HCT116 (cell line): Measurements from ENCODE around the gene MAMLD1. TPM values are rescaled to one million over a fixed set of nuclear protein-coding genes. Genes with fewer than 3 reads are reported as not detected.

ENCODE experiments used
- ATAC-seq: fragments of 200-7000 bp; cut with Tn5 transposase; 2 replicates; pipeline ENCODE4 v1.9.1; 2020; ENCODE audit warnings: mild to moderate bottlenecking, moderate library complexity
- BruUV-seq: library from RNA; stranded (reverse); fragments of 400-500 nt; replicated peaks from 2 replicates; lab custom pipeline; 2021; lab: Mats Ljungman, UMichigan
- CTCF ChIA-PET: fragments of 300-600 bp; sonication (Branson Sonifier 250); formaldehyde crosslinking; loops from one replicate; lab custom pipeline; 2021; ENCODE audit warnings: antibody characterized with exemption; lab: Charles Lee
- POLR2A ChIA-PET: fragments of 300-600, 350-600 bp; sonication (Branson Sonifier 250); formaldehyde crosslinking; loops from one replicate; lab custom pipeline; 2021; ENCODE audit warnings: antibody characterized with exemption; lab: Charles Lee
- RAD21 ChIA-PET, 2 experiments: fragments of 300-600 bp; sonication (Branson Sonifier 250); formaldehyde crosslinking; loops; one replicate each; lab custom pipeline; 2023; ENCODE audit warnings: low total read pairs in 2 of 2; ENCODE audit not compliant: uncharacterized antibody in 2 of 2, unreplicated experiment in 2 of 2, low non-redundant PET in 1 of 2; lab: Charles Lee
- DNase-seq: peaks from one replicate; pipeline ENCODE4 v3.0.0-alpha.2; 2010; ENCODE audit warnings: low read depth, low spot score
- H2AFZ ChIP-seq: fragments of 200-600 bp; shearing (Covaris generic), sonication (generic); 2 replicates; pipeline ENCODE4 v1.6.1; 2017; ENCODE audit warnings: low read depth, mixed run types, mixed read lengths, antibody characterized with exemption, low read length; ENCODE audit not compliant: poor library complexity, severe bottlenecking
- H3K27ac ChIP-seq: 2 replicates; pipeline ENCODE4 v1.5.1; 2012; ENCODE audit warnings: low read depth, low read length
- H3K27me3 ChIP-seq: fragments of 200-600 bp; sonication (generic); 2 replicates; pipeline ENCODE4 v1.6.1; 2016; ENCODE audit warnings: mixed run types, low read length, mixed read lengths; ENCODE audit not compliant: insufficient read depth
- H3K36me3 ChIP-seq, 2 experiments: fragments of 200-500 bp in 1 of 2; fragments of 200-600 bp in 1 of 2; sonication (Bioruptor generic) in 1 of 2; sonication (generic) in 1 of 2; 2 replicates each; pipeline versions ENCODE4 v1.5.1 to v1.6.1; 2014 to 2016; ENCODE audit warnings: low read length in 2 of 2, inconsistent platforms in 1 of 2, mixed read lengths in 1 of 2, mixed run types in 1 of 2; ENCODE audit not compliant: insufficient read depth in 2 of 2, control insufficient read depth in 1 of 2
- H3K4me1 ChIP-seq, 2 experiments: fragments of 200-600 bp in 1 of 2; sonication (generic) in 1 of 2; 2 replicates each; pipeline versions ENCODE4 v1.5.1 to v1.6.1; 2012 to 2017; ENCODE audit warnings: low read length in 2 of 2, inconsistent platforms in 1 of 2, mild to moderate bottlenecking in 1 of 2, mixed read lengths in 1 of 2, mixed run types in 1 of 2, moderate library complexity in 1 of 2; ENCODE audit not compliant: insufficient read depth in 2 of 2, control insufficient read depth in 1 of 2
- H3K4me2 ChIP-seq: fragments of 200-600 bp; sonication (generic); 2 replicates; pipeline ENCODE4 v1.6.1; 2017; ENCODE audit warnings: mixed run types, low read length, mixed read lengths
- H3K4me3 ChIP-seq, 2 experiments: fragments of 200-600 bp in 1 of 2; sonication (generic) in 1 of 2; replicated peaks in 1 of 2; 2 replicates each; pipeline ENCODE4 v1.5.1; 2011 to 2016; ENCODE audit warnings: low read length in 2 of 2, control low read depth in 1 of 2, low read depth in 1 of 2, mild to moderate bottlenecking in 1 of 2, mixed read lengths in 1 of 2, mixed run types in 1 of 2
- H3K79me2 ChIP-seq: fragments of 200-600 bp; sonication (generic); 2 replicates; pipeline ENCODE4 v1.6.1; 2017; ENCODE audit warnings: mild to moderate bottlenecking, mixed run types, low read length, moderate library complexity, mixed read lengths; ENCODE audit not compliant: insufficient read depth
- H3K9ac ChIP-seq: fragments of 200-600 bp; sonication (generic); 2 replicates; pipeline ENCODE4 v1.6.1; 2016; ENCODE audit warnings: low read length, mixed read lengths
- H3K9me2 ChIP-seq: fragments of 200-600 bp; sonication (generic), shearing (Covaris generic); 2 replicates; pipeline ENCODE4 v1.6.1; 2017; ENCODE audit warnings: mixed run types, mild to moderate bottlenecking, moderate library complexity; ENCODE audit not compliant: insufficient read depth
- H3K9me3 ChIP-seq, 2 experiments: fragments of 200-500 bp in 1 of 2; fragments of 200-600 bp in 1 of 2; sonication (Bioruptor generic) in 1 of 2; sonication (generic) in 1 of 2; 2 replicates each; pipeline ENCODE4 v1.6.1; 2014 to 2017; ENCODE audit warnings: low read length in 2 of 2, mixed read lengths in 2 of 2, inconsistent platforms in 1 of 2, low read depth in 1 of 2, mild to moderate bottlenecking in 1 of 2, mixed run types in 1 of 2, moderate library complexity in 1 of 2; ENCODE audit not compliant: control insufficient read depth in 1 of 2, insufficient read depth in 1 of 2
- H4K20me1 ChIP-seq: fragments of 200-600 bp; sonication (generic), shearing (Covaris generic); 2 replicates; pipeline ENCODE4 v1.6.1; 2017; ENCODE audit warnings: mixed run types, mild to moderate bottlenecking, moderate library complexity; ENCODE audit not compliant: insufficient read depth
- ATF3 ChIP-seq: IDR thresholded peaks from 2 replicates; pipeline ENCODE4 v1.6.1; 2012
- CBX3 ChIP-seq: IDR thresholded peaks from 2 replicates; pipeline ENCODE4 v1.6.1; 2012; ENCODE audit warnings: low read depth
- CEBPB ChIP-seq: IDR thresholded peaks from 2 replicates; pipeline ENCODE4 v1.6.1; 2012; ENCODE audit warnings: low read depth
- CTCF ChIP-seq, 3 experiments: fragments of 200-600 bp in 1 of 3; sonication (generic) in 1 of 3; IDR thresholded peaks in 2 of 3; conservative IDR thresholded peaks in 1 of 3; 2 replicates each; pipeline ENCODE4 v1.5.1; 2012 to 2017; ENCODE audit warnings: low read depth in 2 of 3, low read length in 2 of 3, antibody characterized with exemption in 1 of 3, borderline replicate concordance in 1 of 3, control low read depth in 1 of 3, mild to moderate bottlenecking in 1 of 3, mixed read lengths in 1 of 3, mixed run types in 1 of 3, moderate library complexity in 1 of 3; ENCODE audit not compliant: insufficient read depth in 1 of 3
- EGR1 ChIP-seq: IDR thresholded peaks from 2 replicates; pipeline ENCODE4 v1.6.1; 2012; ENCODE audit warnings: low read depth
- ELF1 ChIP-seq: IDR thresholded peaks from 2 replicates; pipeline ENCODE4 v1.6.1; 2012; ENCODE audit warnings: low read depth, borderline replicate concordance
- EZH2 ChIP-seq: fragments of 200-600 bp; sonication (generic); IDR thresholded peaks from 2 replicates; pipeline ENCODE4 v1.6.1; 2017; ENCODE audit warnings: antibody characterized with exemption, mixed run types
- EZH2phosphoT487 ChIP-seq: fragments of 200-600 bp; IDR thresholded peaks from 2 replicates; pipeline ENCODE4 v1.6.1; 2018; ENCODE audit warnings: antibody characterized with exemption, borderline replicate concordance
- FOSL1 ChIP-seq: IDR thresholded peaks from 2 replicates; pipeline ENCODE4 v1.6.1; 2012; ENCODE audit warnings: low read depth
- JUND ChIP-seq: IDR thresholded peaks from 2 replicates; pipeline ENCODE4 v1.6.1; 2012
- MAX ChIP-seq: IDR thresholded peaks from 2 replicates; pipeline ENCODE4 v1.6.1; 2012
- POLR2A ChIP-seq: IDR thresholded peaks from 2 replicates; pipeline ENCODE4 v1.7.0; 2011; ENCODE audit warnings: borderline replicate concordance; ENCODE audit not compliant: insufficient read depth, insufficient read length; ENCODE audit errors: extremely low read depth
- POLR2AphosphoS5 ChIP-seq: IDR thresholded peaks from 2 replicates; pipeline ENCODE4 v1.6.1; 2011; ENCODE audit warnings: mild to moderate bottlenecking, low read depth, low read length, moderate library complexity
- RAD21 ChIP-seq: IDR thresholded peaks from 2 replicates; pipeline ENCODE4 v1.6.1; 2012; ENCODE audit warnings: low read depth, mild to moderate bottlenecking
- REST ChIP-seq: IDR thresholded peaks from 2 replicates; pipeline ENCODE4 v1.6.1; 2012; ENCODE audit warnings: low read depth
- SIN3A ChIP-seq: IDR thresholded peaks from 2 replicates; pipeline ENCODE4 v1.6.1; 2012; ENCODE audit warnings: low read depth
- SP1 ChIP-seq: IDR thresholded peaks from 2 replicates; pipeline ENCODE4 v1.6.1; 2012; ENCODE audit warnings: low read depth
- SRF ChIP-seq: IDR thresholded peaks from 2 replicates; pipeline ENCODE4 v1.6.1; 2012; ENCODE audit warnings: low read depth
- TCF7L2 ChIP-seq: IDR thresholded peaks from 2 replicates; pipeline ENCODE4 v1.7.0; 2011; ENCODE audit warnings: borderline replicate concordance, inconsistent platforms; ENCODE audit not compliant: insufficient read depth, insufficient read length; ENCODE audit errors: extremely low read depth
- YY1 ChIP-seq: IDR thresholded peaks from 2 replicates; pipeline ENCODE4 v1.6.1; 2011; ENCODE audit warnings: low read length, low read depth, moderate library complexity, mild to moderate bottlenecking; ENCODE audit not compliant: insufficient replicate concordance; ENCODE audit errors: extremely low read depth
- intact Hi-C: fragments of 100-400 bp; cut with micrococcal nuclease; formaldehyde crosslinking; loops from 2 replicates; pipeline ENCODE4 v1.10.0; 2022
- total RNA-seq: library from RNA; stranded (reverse); gene quantifications from one replicate; pipeline ENCODE4 v1.2.1, GENCODE V29; 2021; ENCODE audit not compliant: unreplicated experiment

MAMLD1 gene
- total RNA-seq, 1 experiment from 2014 or later: 3.6 TPM

GRCh38 chrX:150463566-150463965, 100.4 kb downstream of the MAMLD1 start:
- TF ChIP-seq CTCF (IDR thresholded peaks at IDR 0.05 in 2 of 3, conservative IDR thresholded peaks at IDR 0.05 in 1 of 3; ENCODE audit: borderline replicate concordance in 1 of 3, insufficient read depth in 1 of 3, low read depth in 2 of 3, low read length in 2 of 3) (no peak), JUND (no peak), REST (no peak), FOSL1 (no peak), EZH2phosphoT487 (no peak), ATF3 (no peak), EZH2 (no peak), MAX (no peak), POLR2A (no peak), SIN3A (no peak), SRF (no peak), SP1 (no peak), POLR2AphosphoS5 (no peak), TCF7L2 (no peak), CBX3 (no peak), EGR1 (no peak), YY1 (no peak), CEBPB (no peak), ELF1 (no peak), RAD21 (no peak)
- Histone ChIP-seq H3K4me3 (no peak overlapping the region), H3K9ac (no peak overlapping the region), H3K4me1 (no peaks in the 10 kb centered on the region), H4K20me1 (no peaks in the 10 kb centered on the region), H3K4me2 (no peak overlapping the region), H3K27ac (no peak overlapping the region), H3K9me3 (no peaks in the 10 kb centered on the region), H3K36me3 (no peaks in the 10 kb centered on the region), H2AFZ (no peak overlapping the region), H3K9me2 (no peaks in the 10 kb centered on the region), H3K79me2 (no peaks in the 10 kb centered on the region), H3K27me3 (no peaks in the 10 kb centered on the region)
- no peak for DNase-seq
- ATAC-seq: no peak
- ChIA-PET RAD21 (no interaction called here), POLR2A (no interaction called here), CTCF (no interaction called here)
- BruUV-seq: no TSS peak
- intact Hi-C loops: no loop called here
